Measurements from ENCODE around the gene SLC30A1.
"Not testable (repeated sequence)": the region's sequence is repeated elsewhere in the genome, so short reads cannot be mapped to it uniquely, and the experiment has no call there.

Gene SLC30A1

DNA sequence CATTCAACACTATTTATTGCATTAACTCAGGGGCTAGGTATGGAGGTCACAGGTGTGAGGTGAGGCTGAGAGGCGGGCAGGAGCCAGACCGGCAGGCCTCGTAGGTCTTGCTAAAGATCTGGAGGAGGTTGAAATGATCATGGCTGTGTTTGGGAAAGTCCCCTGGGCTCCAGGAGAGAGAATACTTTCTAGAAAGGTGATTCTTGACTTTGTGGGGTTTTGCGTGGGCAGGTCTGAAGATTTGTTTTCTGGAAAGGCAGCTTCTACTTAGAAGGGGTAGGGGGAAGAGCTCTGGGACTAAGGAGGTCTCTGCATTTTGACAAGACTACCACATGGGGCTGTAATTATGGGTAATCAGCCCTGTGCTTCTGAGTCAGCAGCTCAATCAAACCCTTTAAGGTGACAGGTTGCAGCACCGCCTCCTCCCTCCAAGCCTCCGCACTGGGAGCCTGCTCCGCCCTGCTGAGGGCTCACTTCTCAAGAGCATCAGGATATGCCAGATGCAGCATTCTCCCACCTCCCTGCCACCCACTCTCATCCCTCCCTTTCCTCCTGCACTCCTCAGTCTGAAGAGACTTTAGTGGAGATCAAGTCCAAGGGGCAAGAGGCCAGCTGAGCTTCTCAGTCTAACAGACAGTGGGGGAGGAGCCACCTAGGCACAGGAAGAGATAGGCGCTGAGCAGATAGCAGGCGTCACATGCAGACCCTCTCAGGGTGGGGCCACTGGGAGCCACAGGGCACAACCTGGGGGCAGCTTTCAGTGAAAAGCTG lies 30.5 kb downstream of the SLC30A1 start:
- in situ Hi-C loops (cut with HindIII; ENCODE audit: low sequenced_read_pairs) = no loop called here
- TF ChIP-seq, protein P1, sequence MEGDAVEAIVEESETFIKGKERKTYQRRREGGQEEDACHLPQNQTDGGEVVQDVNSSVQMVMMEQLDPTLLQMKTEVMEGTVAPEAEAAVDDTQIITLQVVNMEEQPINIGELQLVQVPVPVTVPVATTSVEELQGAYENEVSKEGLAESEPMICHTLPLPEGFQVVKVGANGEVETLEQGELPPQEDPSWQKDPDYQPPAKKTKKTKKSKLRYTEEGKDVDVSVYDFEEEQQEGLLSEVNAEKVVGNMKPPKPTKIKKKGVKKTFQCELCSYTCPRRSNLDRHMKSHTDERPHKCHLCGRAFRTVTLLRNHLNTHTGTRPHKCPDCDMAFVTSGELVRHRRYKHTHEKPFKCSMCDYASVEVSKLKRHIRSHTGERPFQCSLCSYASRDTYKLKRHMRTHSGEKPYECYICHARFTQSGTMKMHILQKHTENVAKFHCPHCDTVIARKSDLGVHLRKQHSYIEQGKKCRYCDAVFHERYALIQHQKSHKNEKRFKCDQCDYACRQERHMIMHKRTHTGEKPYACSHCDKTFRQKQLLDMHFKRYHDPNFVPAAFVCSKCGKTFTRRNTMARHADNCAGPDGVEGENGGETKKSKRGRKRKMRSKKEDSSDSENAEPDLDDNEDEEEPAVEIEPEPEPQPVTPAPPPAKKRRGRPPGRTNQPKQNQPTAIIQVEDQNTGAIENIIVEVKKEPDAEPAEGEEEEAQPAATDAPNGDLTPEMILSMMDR (IDR thresholded peaks at IDR 0.05; ENCODE audit: low read depth, low read length, missing control alignments) = no peak
- no peak for DNase-seq (ENCODE audit: low read depth)

DNA sequence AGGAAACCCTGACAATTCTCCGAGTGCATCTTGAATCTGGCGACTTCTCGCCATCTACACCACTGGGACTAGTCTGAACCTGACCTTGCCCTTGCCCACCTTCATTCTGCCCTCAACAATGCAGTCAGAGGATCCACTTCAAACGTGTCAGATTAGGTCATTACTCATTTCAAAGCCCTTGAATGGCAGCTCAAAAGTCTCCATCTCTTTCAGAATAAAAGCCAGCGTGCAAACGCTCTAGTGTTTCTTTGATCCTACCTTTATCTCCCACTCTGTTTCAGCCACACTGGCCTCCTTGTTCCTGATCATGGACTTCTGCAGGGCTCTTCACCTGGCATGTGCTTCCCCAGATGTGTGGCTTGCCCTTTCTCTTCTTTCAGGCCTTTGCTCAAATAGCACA lies 31.3 kb downstream of the SLC30A1 start:
- H3K4me3 ChIP-seq (ENCODE audit: low read depth, low read length) = no peak overlapping the region
- DNase-seq (ENCODE audit: low read depth) = no peak
- TF ChIP-seq, protein P1 (IDR thresholded peaks at IDR 0.05; ENCODE audit: low read depth, low read length, missing control alignments) = no peak
- in situ Hi-C loops (cut with HindIII; ENCODE audit: low sequenced_read_pairs) = no loop called here

More for the DNA sequence above, 30.5 kb downstream of the SLC30A1 start:
- H3K4me3 ChIP-seq (ENCODE audit: low read depth, low read length) = no peak overlapping the region

DNA sequence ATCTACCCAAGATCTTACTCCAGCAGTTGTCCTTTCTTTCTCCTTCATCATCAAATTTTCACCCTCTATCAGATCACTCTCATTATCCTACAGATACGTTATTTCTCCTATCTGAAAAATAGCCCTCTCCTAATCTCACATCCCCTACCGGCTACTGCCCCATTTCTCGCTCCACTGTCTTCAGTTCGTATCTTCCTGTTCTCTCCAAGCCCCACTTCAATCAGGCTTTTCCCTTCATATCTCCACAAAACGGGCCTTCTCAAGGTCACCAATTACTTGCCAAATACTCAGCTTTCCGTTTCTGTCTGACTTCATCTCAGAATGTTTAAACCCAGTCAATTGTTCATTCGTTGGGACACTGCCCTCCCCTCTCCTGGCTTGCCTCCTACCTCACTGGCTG lies 32.4 kb downstream of the SLC30A1 start:
- in situ Hi-C loops (cut with HindIII; ENCODE audit: low sequenced_read_pairs) = no loop called here
- DNase-seq (ENCODE audit: low read depth) = no peak
- no peak overlapping the region for H3K4me3 ChIP-seq (ENCODE audit: low read depth, low read length)
- TF ChIP-seq, protein P1 (IDR thresholded peaks at IDR 0.05; ENCODE audit: low read depth, low read length, missing control alignments) = no peak

DNA sequence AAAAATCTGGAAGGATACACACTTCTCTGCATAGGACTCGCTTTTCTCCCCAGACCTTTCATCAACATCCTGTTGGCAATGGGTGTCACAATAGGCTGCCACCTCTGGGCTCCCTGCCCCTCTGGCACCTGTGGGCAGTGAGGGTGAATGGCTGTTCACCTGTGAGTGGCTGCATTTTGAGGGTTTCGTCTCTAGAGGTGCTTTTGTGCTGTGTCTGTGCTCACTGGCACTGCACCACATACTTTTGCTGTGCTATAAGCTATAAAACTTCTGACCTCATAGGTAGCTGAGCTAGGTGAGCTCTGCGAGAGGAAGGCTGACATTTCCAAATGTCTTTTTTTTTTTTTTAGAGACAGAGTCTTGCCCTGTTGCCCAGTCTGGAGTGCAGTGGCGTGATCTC lies 35.9 kb downstream of the SLC30A1 start:
- no peak for DNase-seq (ENCODE audit: low read depth)
- no peak overlapping the region for H3K4me3 ChIP-seq (ENCODE audit: low read depth, low read length)
- TF ChIP-seq, protein P1 (IDR thresholded peaks at IDR 0.05; ENCODE audit: low read depth, low read length, missing control alignments) = no peak
- in situ Hi-C loops (cut with HindIII; ENCODE audit: low sequenced_read_pairs) = no loop called here

DNA sequence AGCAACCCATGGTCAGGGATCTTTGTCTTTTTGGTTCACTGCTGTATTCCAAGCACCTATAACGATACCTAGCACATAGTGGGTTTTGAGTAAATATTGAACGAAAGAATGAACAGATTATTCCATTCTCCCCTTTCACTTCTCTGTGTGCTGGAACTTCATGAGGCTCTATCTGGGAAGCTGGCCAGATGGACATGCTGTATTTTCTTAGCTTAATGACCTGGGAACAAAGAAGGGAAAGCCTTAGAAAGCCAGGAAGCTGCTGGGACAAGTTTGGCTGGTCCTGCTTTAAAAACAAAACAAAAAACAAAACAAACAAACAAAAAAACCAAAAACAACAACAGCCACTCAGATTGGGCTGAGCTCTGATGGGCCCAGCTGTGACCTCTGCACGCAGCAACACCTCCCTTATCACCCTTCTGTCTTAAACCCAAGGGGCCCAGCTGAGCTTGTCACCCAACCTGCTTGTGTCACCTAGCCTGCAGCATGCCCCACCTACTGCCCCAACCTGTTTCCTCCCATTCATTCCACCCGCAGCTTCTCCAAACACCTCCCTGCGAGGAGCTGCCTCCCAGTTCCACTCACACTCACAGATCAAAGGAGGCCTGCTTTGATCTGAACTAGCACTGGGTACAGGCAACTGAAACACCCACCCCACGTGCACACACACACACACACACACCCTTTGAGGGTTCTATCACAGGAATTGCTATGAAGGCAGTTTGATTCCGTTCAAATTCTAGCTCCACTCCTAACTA lies 37.1 kb downstream of the SLC30A1 start:
- H3K4me3 ChIP-seq (ENCODE audit: low read depth, low read length) = no peak overlapping the region
- DNase-seq (ENCODE audit: low read depth) = peak; percentile 68
- in situ Hi-C loops (cut with HindIII; ENCODE audit: low sequenced_read_pairs) = no loop called here
- TF ChIP-seq, protein P1 (IDR thresholded peaks at IDR 0.05; ENCODE audit: low read depth, low read length, missing control alignments) = no peak

DNA sequence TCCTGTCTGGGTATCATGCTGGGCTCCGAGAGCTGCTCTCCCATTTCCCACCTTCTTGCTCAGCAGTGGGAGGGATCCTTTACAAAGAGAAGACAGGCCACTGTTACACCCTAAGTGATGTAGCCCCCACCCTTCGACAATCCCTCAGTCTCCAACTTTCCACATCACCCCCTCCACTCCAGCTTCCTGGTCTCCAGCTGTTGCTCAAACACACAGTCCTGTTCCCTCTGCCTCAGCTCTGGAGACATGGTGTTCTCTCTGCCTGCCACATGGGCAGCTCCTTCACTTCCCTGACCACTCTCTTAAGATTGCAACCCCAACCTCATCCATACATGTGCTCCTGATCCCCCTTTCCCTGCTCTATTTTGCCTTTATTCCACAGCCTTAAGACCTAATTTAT lies 37.7 kb downstream of the SLC30A1 start:
- TF ChIP-seq, protein P1 (IDR thresholded peaks at IDR 0.05; ENCODE audit: low read depth, low read length, missing control alignments) = no peak
- in situ Hi-C loops (cut with HindIII; ENCODE audit: low sequenced_read_pairs) = no loop called here
- no peak overlapping the region for H3K4me3 ChIP-seq (ENCODE audit: low read depth, low read length)

DNA sequence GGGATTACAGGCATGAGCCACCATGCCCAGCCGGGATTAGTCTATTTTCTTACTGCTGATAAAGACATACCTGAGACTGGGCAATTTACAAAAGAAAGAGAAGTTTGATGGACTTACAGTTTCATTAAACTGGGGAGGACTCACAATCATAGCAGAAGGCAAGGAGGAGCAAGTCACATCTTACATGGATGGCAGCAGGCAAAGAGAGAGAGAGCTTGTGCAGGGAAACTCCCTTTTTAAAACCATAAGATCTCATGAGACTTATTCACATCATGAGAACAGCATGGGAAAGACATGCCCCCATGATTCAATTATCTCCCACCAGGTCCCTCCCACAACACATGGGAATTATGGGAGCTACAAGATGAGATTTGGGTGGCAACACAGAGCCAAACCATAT lies 38.1 kb downstream of the SLC30A1 start:
- in situ Hi-C loops (cut with HindIII; ENCODE audit: low sequenced_read_pairs); H3K4me3 ChIP-seq (ENCODE audit: low read depth, low read length); DNase-seq (ENCODE audit: low read depth): not testable (repeated sequence)

More for the DNA sequence above, 37.7 kb downstream of the SLC30A1 start:
- DNase-seq (ENCODE audit: low read depth) = no peak

Data from astrocyte of the cerebellum (primary cell).